Osteoblast (primary cell): ENCODE data around the gene PAX5. TPM values are rescaled to one million over a fixed set of nuclear protein-coding genes. Genes with fewer than 3 reads are reported as not detected.

Experiments used
- DNase-seq: peaks from one replicate; pipeline ENCODE4 v3.0.0; 2011; ENCODE audit warnings: low spot score, mixed read lengths; ENCODE audit not compliant: insufficient read length; ENCODE audit errors: missing footprints
- H2AFZ ChIP-seq: 2 replicates; pipeline ENCODE4 v1.6.0; 2011; ENCODE audit warnings: mild to moderate bottlenecking, low read length
- H3K27ac ChIP-seq: 2 replicates; pipeline ENCODE4 v1.5.1; 2011; ENCODE audit warnings: mild to moderate bottlenecking, low read depth, low read length, moderate library complexity
- H3K27me3 ChIP-seq: 2 replicates; pipeline ENCODE4 v1.6.0; 2012; ENCODE audit warnings: mild to moderate bottlenecking, control low read depth, inconsistent platforms, low read length, moderate library complexity; ENCODE audit not compliant: insufficient read depth
- H3K36me3 ChIP-seq: 2 replicates; pipeline ENCODE4 v1.5.1; 2011; ENCODE audit warnings: mild to moderate bottlenecking, low read length, control low read depth, moderate library complexity; ENCODE audit not compliant: insufficient read depth
- H3K4me1 ChIP-seq: 2 replicates; pipeline ENCODE4 v1.5.1; 2011; ENCODE audit warnings: mild to moderate bottlenecking, low read length, control low read depth, moderate library complexity; ENCODE audit not compliant: insufficient read depth
- H3K4me2 ChIP-seq: 2 replicates; pipeline ENCODE4 v1.6.0; 2011; ENCODE audit warnings: mild to moderate bottlenecking, low read length; ENCODE audit not compliant: insufficient read depth
- H3K4me3 ChIP-seq: fragments of 200-600 bp; sonication (generic); 3 replicates; pipeline ENCODE4 v1.5.1; 2012; ENCODE audit warnings: mild to moderate bottlenecking, low read length, inconsistent platforms; ENCODE audit not compliant: insufficient read depth
- H3K79me2 ChIP-seq: 2 replicates; pipeline ENCODE4 v1.6.0; 2012; ENCODE audit warnings: mild to moderate bottlenecking, low read length, control low read depth, inconsistent platforms; ENCODE audit not compliant: insufficient read depth
- H3K9me3 ChIP-seq: 2 replicates; pipeline ENCODE4 v1.5.1; 2011; ENCODE audit warnings: low read depth, low read length, control low read depth
- H4K20me1 ChIP-seq: 2 replicates; pipeline ENCODE4 v1.6.0; 2012; ENCODE audit warnings: mild to moderate bottlenecking, low read length, control low read depth; ENCODE audit not compliant: insufficient read depth
- total RNA-seq: library from RNA; depleted of rRNA; stranded (reverse); fragments of >200 nt; gene quantifications from 2 replicates; pipeline ENCODE4 v1.2.3, GENCODE V29; 2012
- TF ChIP-seq, protein P1 (sequence below): IDR thresholded peaks from 2 replicates; pipeline ENCODE4 v1.5.1; 2011; ENCODE audit warnings: mild to moderate bottlenecking, low read depth, low read length, moderate library complexity; ENCODE audit errors: extremely low read depth

Gene PAX5
- total RNA-seq, 1 donor, result not detected

DNA sequence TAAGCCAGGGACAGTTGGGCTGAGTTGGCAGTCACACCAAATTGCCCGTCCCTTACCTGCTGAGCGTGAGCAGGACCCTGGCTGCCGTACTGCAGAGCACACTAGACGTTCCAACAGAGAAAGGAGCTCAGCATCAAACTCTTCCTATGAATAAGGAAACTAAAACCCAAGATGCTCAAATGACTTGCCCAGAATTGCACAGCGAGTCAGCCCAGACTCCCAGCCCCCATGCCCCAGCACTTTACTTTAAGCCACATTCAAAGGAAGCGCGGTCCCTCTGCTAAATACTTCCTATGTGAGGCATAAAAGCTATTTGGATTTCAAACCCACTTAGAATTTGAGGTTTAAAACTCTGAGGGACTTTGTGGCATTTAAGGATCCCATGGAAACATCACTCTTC lies 23.9 kb downstream of the PAX5 start:
- Histone ChIP-seq H2AFZ (no peak overlapping the region), H3K27ac (no peak overlapping the region), H3K4me2 (no peak overlapping the region), H3K27me3 (peaks cover 90% of the 10 kb centered on the region), H3K4me1 (no peaks in the 10 kb centered on the region), H3K9me3 (no peaks in the 10 kb centered on the region), H4K20me1 (no peaks in the 10 kb centered on the region), H3K36me3 (no peaks in the 10 kb centered on the region), H3K4me3 (no peak overlapping the region), H3K79me2 (no peaks in the 10 kb centered on the region)
- TF ChIP-seq, protein P1, sequence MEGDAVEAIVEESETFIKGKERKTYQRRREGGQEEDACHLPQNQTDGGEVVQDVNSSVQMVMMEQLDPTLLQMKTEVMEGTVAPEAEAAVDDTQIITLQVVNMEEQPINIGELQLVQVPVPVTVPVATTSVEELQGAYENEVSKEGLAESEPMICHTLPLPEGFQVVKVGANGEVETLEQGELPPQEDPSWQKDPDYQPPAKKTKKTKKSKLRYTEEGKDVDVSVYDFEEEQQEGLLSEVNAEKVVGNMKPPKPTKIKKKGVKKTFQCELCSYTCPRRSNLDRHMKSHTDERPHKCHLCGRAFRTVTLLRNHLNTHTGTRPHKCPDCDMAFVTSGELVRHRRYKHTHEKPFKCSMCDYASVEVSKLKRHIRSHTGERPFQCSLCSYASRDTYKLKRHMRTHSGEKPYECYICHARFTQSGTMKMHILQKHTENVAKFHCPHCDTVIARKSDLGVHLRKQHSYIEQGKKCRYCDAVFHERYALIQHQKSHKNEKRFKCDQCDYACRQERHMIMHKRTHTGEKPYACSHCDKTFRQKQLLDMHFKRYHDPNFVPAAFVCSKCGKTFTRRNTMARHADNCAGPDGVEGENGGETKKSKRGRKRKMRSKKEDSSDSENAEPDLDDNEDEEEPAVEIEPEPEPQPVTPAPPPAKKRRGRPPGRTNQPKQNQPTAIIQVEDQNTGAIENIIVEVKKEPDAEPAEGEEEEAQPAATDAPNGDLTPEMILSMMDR, result no peak
- no peak for DNase-seq

DNA sequence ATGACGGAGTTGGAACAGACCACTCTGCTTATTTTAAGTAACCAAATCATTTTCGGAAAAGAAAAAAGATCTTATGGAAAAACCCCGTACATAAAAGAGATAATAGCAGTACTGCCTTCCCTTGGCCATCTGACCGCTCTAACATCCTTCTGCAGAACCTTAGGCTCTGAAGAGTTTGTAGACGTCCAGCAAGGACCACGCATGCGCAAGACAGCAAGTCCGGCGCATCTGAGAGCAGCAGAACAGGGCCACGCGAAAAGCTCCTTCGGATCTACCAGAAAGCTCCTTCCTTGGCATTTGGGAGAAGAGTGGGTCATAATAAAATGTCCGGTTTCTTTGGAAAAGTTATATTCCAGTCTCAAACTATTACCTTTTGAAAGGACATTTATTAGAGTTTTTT lies 26.8 kb downstream of the PAX5 start:
- no peaks in the 10 kb centered on the region for H4K20me1 ChIP-seq

DNA sequence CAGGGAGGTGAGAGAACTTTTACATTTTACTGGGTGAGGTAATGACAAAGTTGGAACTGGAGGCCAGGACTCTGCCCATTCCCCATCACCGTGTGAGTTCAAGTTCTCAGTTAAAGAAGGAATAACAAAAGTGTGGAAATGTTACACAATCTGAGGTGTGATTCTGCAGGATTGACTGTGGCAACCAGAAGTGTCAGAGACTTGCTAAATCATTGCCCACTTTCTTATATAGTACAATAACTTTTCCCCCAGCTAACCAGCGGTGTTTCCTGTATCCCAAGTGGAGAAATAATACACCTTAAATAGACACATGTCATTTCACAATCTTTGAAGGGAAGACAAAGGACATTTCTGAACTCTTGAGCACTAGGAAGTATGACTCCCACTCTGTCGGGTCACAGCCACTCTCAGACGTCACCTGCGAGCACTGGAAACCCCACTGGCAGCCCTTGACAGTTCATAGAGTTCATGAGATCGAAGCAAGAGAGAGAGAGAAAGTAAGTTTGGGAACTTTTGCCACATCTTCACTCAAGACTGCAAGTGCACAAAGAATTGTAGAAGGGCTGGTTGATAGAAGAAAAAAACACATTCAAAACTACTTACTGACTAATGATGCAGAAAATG lies 28.4 kb downstream of the PAX5 start:
- H3K4me1 ChIP-seq, result no peaks in the 10 kb centered on the region
- H2AFZ ChIP-seq, result no peak overlapping the region
- H3K27me3 ChIP-seq, result peaks cover 95% of the 10 kb centered on the region
- no peaks in the 10 kb centered on the region for H3K9me3 ChIP-seq
- H3K4me2 ChIP-seq, result no peak overlapping the region
- H3K4me3 ChIP-seq, result no peak overlapping the region
- H3K27ac ChIP-seq, result no peak overlapping the region
- H3K79me2 ChIP-seq, result no peaks in the 10 kb centered on the region
- H3K36me3 ChIP-seq, result no peaks in the 10 kb centered on the region
- H4K20me1 ChIP-seq, result no peaks in the 10 kb centered on the region
- TF ChIP-seq, protein P1, result no peak
- DNase-seq, result no peak

More for the DNA sequence above, 26.8 kb downstream of the PAX5 start:
- no peaks in the 10 kb centered on the region for H3K4me1 ChIP-seq
- no peaks in the 10 kb centered on the region for H3K36me3 ChIP-seq
- no peak overlapping the region for H2AFZ ChIP-seq
- TF ChIP-seq, protein P1, result no peak
- H3K4me2 ChIP-seq, result no peak overlapping the region
- H3K9me3 ChIP-seq, result no peaks in the 10 kb centered on the region
- DNase-seq, result no peak
- H3K27ac ChIP-seq, result no peak overlapping the region
- no peak overlapping the region for H3K4me3 ChIP-seq
- peaks cover 94% of the 10 kb centered on the region for H3K27me3 ChIP-seq
- no peaks in the 10 kb centered on the region for H3K79me2 ChIP-seq

DNA sequence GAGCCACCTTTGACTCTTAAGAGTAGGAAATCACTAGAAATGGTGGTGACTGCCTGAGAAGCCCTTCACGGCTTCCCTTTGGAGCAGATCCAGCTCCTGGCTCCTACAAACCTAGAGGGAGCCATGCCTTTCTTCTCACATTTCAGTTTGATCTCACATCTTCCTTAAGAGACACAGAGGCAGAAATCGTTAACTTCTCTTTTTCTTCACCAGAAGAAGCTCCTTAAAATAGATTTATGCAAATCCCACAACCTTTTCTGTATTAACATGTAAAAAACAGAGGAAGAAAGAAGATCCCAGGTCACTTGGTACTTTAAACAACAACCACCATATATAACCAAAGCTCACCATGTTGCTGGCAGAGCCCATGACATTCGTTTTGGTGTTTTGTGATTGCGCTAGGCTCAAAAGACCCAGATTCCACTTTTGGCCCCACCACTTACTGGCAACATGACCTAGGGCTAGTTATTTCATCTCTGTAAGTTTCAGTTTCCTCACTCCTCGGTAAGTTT lies 29.6 kb downstream of the PAX5 start:
- H3K27ac ChIP-seq, result no peak overlapping the region
- no peaks in the 10 kb centered on the region for H3K9me3 ChIP-seq
- H2AFZ ChIP-seq, result no peak overlapping the region
- TF ChIP-seq, protein P1, result no peak
- no peak overlapping the region for H3K4me2 ChIP-seq
- H3K79me2 ChIP-seq, result no peaks in the 10 kb centered on the region
- H3K4me3 ChIP-seq, result no peak overlapping the region
- DNase-seq, result no peak
- no peaks in the 10 kb centered on the region for H4K20me1 ChIP-seq
- peaks cover 91% of the 10 kb centered on the region for H3K27me3 ChIP-seq
- no peaks in the 10 kb centered on the region for H3K36me3 ChIP-seq
- no peaks in the 10 kb centered on the region for H3K4me1 ChIP-seq
